Measurements from ENCODE around the gene DOP1A.

GRCh38 chr6:83086751-83087150, 19.3 kb downstream of the DOP1A start:
- no peak for TF ChIP-seq CTCF (IDR thresholded peaks at IDR 0.05)
- no peak for TF ChIP-seq POLR2A (IDR thresholded peaks at IDR 0.05)
- TF ChIP-seq POLR2AphosphoS5 (IDR thresholded peaks at IDR 0.05), result no peak
